NCI-H510A treated with DMSO at 0.1 percent for 48 hours (cell line): Measurements from ENCODE around the gene MPRIP.

Experiments
- DNase-seq: peaks from one replicate; lab custom pipeline; 2025; lab: John Stamatoyannopoulos, UW

MPRIP gene

GRCh38 chr17:17109256-17109655 lies 67.0 kb downstream of the MPRIP start:
- DNase-seq: peak; percentile 64

GRCh38 chr17:17109907-17110306 lies 67.7 kb downstream of the MPRIP start:
- peak; percentile 16 for DNase-seq

DNA sequence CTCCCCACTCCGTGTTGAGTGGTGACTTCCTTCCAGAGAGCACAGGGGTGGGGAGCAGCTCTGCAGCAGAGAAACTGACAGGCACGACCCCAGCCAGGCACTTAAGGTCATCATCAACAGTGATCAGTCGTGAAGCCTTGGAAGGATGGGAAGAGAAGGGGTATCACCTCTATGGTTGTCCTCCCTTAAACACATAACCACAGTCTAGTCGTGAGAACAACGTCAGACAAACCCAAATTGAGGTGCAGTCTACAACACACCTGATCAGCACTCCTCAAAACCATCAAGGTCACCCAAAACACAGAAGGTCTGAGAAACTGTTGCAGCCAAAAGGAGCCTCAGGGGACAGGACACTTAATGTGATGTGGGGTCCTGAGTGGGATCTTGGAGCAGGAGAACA lies 68.3 kb downstream of the MPRIP start:
- no peak for DNase-seq

DNA sequence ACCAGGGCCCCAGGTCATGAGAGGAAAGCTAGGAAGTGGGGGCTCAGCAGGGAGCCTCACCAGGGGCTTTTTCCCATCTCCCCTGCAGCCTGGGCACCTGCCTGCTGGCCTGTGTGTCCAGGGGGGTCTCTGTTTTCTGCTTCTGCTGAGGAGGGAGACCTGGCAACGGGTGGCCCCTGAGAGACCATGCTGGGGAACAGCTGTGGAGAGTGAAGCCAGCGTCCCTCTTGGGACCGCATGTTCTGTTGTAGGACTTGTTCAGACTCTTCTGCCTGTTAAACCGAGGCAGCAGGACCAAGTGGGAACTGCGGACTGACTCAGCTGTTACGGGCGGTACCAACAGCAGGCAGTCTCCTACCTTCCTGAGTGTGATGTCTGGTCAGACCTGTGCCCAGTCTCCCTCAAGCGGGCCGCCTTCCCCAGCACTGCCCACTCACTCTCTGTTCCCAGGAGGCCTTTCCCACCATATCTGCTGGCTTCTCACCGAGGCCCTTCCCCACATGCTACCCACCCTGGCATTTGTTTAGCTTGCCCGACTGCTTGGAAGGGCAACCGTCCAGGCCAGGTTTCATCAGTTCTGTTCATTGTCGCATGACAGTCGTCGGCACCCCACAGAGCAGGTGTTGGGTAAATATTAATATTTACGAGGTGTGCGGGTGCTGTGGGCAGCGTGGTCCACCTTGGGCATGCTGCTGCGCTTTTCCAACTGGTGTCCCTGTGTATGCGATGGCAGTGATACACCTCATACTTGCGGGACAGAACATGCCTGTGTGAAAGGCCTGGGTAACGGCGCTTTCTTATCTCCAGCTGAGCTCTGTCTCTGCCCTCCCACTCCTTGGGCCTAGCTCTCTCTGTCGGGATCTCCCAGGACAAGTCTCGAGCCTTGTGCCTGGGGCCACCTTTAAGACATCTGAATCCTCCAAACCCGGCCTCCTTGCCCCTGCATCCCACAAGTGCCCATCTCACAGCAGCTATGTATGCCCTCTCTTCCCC lies 69.4 kb downstream of the MPRIP start:
- DNase-seq: no peak

- no peak for DNase-seq
Observed at GRCh38 chr17:17112628-17113200, 70.5 kb downstream of the MPRIP start.

DNA sequence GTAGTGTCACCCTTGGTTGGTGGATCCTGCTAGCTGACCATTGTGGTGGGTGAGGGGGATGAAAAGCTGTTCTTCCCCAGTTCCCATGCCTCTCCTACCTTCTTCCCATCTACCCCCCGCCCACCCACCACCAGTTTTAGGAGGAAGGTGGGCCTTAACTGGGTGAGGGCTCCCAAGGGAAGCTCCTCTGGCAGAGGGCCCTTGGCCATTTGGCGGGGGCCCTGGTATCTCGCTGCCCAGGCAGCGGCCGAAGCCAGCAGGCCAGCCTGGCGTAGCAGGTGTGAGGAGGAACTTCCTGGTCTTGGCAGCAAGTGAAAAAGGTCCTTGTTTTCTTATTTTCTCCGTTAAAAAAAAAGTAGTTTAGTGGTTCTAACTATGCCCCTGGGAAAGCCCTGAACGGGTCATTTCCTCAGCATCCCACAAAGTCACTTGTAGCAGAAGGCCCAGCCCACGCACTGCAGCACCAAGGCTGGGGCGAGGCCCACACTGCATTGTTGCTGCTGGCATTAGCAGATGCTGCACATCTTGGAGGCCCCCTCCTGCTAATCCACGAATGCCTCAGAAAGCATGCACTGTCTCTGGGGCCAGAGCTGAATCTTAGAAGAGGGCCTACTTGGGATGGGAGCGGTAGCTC lies 72.5 kb downstream of the MPRIP start:
- no peak for DNase-seq

DNA sequence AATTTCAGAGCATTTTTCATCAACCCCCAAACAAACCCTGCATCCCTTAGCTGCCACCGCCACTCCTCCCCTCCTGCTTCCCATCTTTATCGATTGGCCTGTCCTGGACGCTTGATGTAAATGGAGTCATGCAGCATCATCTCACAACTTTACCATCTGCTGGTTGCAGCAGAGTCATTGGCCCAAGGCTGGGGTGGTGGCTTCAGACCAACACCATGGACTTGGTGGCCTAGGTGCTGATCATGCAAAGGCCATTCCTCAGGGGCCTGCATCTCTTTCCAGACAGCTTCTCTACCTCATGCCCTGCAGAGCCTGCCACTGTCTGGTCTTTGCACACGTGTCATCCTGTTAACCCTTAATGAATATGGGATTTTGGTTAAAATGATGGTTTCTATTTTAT lies 73.4 kb downstream of the MPRIP start:
- no peak for DNase-seq

- no peak for DNase-seq
Observed at GRCh38 chr17:17116406-17116805, 74.1 kb downstream of the MPRIP start.

DNA sequence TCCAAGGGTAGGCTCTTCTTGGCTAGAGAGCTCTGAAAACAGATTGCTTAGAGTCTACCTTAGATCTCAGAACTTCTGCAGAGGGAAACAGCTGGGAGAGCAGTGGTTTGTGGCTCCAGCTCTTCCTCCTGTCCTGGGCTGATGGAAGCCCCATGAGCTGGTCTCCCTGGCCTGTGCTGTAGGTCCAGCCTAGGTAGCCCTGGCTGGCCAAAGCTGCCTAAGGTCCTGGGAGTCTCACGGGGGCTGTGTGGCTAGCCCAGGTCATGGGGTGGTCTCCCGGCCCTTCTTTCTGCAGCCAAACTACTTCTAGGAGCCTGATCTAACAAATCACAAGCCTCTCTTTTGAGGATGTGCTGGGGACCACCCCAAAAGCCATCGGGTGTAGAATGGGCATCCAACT lies 75.7 kb downstream of the MPRIP start:
- no peak for DNase-seq

DNA sequence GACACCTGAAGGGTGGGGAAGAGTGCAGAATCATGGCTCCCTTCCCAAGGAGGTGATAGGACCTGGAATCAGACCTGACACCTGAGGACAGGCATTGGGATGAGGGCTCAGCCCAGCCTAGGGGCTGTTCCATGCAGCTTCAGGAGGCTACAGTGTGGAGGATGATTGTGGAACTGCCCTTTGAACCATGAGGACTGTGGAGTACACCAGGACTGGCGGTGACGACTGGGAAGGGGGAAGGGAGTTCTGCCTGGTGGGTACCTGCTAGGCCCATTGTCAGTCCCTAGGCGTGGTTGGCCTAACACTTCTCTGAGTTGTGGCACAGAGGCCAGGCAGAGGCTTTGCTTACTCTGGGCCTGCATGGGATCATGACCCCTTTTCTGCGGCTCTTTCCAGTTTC lies 76.1 kb downstream of the MPRIP start:
- DNase-seq: no peak

DNA sequence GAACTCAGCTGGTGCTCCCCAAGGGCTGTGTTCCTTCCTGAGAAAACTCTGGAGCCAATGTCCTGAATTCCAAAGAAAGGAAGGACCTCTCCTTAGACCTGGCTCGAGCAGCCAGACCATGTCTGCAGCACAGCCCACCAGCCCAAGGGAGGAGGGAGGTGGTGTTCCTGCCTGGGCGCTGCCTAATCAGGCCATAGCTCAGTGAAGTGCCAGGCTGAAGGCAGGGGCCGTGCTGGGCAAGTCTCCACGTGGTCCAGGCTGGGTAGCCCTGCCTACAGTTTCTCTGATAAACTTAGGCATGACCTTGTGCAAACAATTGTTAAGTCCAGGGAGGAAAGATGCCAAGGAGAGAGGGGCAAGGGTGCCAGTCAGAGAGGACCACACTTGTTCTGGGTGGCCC lies 76.8 kb downstream of the MPRIP start:
- no peak for DNase-seq

DNA sequence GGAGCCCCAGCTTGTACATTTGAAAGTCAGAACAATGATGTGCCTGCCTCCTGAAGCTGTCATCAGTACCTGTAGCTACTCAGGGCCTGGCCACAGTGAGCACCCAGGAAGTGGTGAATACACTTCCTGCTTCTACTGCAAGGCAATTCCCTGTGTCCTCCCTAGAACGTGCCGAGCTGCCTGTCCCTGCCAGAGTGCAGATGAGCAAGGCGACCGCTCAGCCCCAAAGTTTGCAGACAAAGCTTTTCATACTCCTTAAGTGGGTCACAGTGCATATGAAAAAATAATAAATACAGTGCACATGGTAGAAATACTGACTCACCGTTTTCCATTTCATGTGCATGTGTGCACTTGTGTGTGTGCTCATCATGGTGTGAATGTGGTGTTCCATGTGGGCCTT lies 77.3 kb downstream of the MPRIP start:
- peak; percentile 24 for DNase-seq

DNA sequence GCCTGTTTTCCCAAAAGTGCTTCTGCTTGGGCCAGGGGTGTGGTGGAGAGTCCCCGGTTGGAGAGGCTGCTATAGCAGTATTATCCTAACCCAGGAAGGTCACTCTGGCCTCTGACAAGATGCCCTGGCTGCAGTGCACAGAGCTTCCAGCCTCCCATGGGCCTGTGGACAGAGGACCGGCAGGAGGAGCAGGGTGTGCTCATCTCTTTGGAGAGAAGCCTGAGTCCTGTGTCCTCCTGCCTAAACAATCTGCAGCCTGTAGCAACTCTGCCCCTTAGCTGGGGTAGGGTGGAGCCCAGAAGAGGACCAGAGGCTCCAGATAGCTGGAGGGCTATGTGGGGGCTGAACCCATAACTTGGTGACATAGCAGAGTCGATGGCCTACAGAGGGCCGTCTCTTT lies 78.0 kb downstream of the MPRIP start:
- no peak for DNase-seq

DNA sequence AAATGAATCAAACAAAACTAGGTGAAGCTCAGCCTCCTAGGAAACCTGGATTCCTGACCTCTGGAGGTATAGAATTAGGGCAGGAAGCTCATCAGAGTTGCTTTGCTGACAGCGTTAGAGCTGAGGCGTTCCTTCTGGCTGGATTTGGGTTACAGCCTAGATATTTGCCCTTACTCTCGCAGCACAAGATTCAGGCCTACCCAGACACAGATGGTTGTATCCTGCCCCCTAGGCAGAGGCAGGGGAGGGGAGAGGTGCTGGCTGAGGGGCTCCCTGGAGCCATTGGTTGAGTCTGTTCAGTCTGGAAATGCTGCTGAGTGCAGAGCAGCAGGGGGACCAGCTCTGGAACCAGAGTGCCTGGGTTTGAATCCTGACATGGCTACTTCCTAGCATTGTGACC lies 78.4 kb downstream of the MPRIP start:
- DNase-seq: no peak

- DNase-seq: peak; percentile 46
Observed at GRCh38 chr17:17121162-17121561, 78.9 kb downstream of the MPRIP start.

DNA sequence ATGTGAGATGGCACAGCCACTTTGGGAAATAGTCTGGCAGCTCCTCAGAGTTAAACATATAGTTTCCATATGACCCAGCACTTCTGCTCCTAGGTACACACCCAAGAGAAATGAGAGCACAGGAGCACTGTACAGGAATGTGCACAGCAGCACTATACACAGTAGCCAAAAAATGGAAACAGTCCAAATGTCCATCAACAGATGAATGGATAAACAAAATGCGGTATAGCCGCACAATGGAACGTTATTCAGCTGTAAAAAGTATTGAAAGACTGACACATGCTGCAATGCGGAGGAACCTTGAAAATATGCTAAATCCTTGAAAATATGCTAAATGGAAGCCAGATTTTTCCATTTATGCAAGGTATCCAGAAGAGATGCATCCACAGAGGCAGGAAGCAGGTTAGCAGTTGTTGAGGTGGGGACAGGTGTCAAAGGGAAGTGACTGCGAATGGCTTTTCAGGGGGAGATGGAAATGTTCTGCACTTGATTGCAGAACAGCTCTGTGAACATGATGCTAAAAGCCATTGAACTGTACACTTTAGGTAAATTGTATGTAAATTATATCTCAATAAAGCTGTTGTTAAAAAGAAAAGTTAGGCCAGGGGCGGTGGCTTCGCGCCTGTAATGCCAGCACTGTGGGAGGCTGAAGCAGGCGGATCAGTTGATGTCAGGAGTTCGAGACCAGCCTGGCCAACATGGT lies 80.7 kb downstream of the MPRIP start:
- DNase-seq: no peak

DNA sequence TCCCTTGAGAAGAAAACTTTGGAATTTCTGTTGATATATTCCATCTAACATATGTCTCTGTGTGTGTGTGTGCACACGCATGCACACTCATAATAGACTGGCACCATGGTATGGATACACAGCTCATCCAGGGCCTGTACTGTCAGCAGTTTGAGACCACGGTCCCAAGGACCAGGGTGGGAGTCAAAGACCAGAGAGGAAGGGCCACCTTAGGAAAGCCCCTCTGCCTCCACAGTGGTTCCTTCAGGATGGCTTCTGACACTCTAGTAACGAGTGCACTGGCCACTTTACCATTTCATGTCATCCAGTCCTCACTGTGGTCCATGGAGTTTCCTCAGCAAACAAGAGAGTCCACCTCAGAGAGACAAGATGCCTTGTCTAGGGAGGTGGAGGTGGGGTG lies 82.1 kb downstream of the MPRIP start:
- DNase-seq: no peak

- no peak for DNase-seq
Observed at GRCh38 chr17:17125136-17126084, 83.2 kb downstream of the MPRIP start.

DNA sequence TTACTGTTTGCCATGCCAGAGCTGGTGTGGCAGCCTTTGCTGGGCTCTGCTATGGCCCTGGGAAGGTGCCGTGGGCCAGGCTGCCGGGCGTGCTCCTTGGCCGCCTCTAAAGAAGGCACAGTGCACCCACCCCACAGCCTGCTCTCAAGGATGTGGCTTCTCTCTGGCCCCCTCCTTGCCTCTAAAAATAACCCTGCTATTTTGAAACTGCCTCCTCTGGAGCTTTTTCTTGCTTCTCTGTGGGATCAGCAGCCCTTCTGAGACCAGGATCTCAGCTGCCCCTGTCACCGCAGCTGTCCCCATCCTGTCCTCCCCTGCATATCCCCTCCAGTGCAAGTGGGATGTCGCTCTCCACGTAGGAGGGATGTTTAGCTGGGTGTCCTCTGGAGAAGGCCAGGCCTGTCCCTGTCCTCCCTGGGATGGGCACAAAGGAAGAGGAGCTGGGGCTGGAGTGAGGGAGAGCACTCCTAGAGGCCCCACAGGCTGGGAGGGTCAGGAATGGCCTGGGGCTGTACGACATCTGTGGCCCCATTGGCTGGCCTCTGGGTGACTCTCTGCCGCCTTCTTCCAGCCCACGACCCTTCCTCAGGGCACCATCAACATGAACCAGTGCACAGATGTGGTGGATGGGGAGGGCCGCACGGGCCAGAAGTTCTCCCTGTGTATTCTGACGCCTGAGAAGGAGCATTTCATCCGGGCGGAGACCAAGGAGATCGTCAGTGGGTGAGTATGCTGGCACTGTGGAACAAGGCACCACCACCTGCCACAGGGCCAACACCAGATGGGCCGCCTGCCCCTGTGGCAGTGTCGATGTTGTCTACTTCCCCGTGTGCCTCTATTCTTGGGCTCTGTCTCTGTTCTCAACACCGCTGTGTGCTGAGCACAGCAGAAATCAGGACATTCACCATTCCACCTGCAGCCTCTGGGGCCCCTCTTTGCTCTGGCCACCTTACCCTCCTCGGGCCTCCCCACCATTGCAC lies 84.2 kb downstream of the MPRIP start:
- no peak for DNase-seq

DNA sequence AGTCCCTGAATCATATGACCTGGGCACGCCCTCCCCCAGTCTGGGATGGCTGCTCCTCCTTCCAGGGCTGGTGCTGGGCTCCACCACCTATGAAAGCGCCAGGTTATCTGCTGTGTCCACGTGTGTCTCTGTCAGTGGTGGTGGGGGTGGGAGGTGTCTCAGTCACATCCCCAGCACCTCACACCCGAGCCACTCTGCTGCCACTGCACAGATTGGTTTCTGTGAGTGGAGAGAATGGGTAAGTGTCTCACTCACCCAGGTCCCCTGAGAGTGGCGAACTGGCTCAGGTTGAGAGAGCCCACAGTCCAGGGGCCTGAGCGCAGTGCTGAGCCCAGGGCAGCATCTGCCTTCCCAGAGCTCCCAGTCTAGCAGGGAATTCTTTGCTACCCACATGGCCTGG lies 84.9 kb downstream of the MPRIP start:
- no peak for DNase-seq
